ENCODE data around the gene ST3GAL4.

ST3GAL4 gene

DNA sequence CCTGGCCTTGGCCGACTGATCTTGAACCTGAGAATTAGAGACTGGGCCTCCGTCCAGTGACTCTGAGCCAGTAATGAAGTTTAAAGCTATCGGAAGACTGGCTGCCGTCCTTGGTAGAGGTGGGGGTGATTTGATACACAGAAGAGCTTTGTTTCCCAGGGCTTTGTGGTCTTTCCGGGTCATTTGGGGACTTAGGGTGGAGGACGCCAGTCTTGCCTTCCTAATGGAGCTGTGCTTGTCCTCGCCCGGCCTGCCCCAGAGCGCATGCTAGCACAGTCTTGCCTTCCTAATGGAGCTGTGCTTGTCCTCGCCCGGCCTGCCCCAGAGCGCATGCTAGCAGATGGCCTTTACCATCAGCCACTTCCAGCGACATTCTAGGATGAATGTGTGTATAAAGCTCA lies 65.8 kb downstream of the ST3GAL4 start:
- Histone ChIP-seq H3K36me3 (ENCODE audit: control insufficient read depth, insufficient read depth, low read length) (no peaks in the 10 kb centered on the region), H3K9ac (ENCODE audit: low read depth, low read length) (no peak overlapping the region), H3K9me3 (ENCODE audit: control insufficient read depth, insufficient read depth, low read length) (no peaks in the 10 kb centered on the region), H3K4me1 (ENCODE audit: control insufficient read depth, insufficient read depth, low read length) (0 out of 2 replicates have a peak, but pooled peaks cover 9% of the 10 kb centered on the region), H3K27me3 (ENCODE audit: control insufficient read depth, insufficient read depth, low read length) (peaks cover 8% of the 10 kb centered on the region; the same call in 1 of the 2 replicates), H3K4me3 (ENCODE audit: low read depth, low read length) (no peak overlapping the region), H3K27ac (ENCODE audit: low read depth, low read length) (no peak overlapping the region)

DNA sequence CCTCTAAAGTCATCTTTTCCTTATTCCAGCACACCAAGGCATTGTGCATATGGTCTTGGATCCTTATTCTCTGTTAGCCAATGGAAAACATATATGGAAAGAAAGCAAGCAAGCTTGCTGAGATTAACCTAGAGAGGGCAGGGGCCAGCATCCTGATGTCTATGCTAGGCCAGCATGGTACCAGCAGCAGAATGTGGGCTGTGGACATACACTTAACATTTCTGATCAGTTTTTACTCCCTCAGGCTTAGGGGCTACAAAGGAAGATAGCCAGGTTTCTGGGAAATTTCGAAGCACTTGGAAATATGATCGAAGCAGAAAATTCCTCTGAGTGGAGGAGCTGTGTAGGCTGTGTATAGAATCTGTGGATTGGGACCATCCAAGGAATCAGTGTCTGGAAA lies 67.0 kb downstream of the ST3GAL4 start:
- Histone ChIP-seq H3K27me3 (ENCODE audit: control insufficient read depth, insufficient read depth, low read length) (peaks cover 1% of the 10 kb centered on the region; the same call in 1 of the 2 replicates), H3K9me3 (ENCODE audit: control insufficient read depth, insufficient read depth, low read length) (no peaks in the 10 kb centered on the region), H3K9ac (ENCODE audit: low read depth, low read length) (no peak overlapping the region), H3K36me3 (ENCODE audit: control insufficient read depth, insufficient read depth, low read length) (no peaks in the 10 kb centered on the region), H3K27ac (ENCODE audit: low read depth, low read length) (no peak overlapping the region), H3K4me3 (ENCODE audit: low read depth, low read length) (no peak overlapping the region), H3K4me1 (ENCODE audit: control insufficient read depth, insufficient read depth, low read length) (0 out of 2 replicates have a peak, but pooled peaks cover 5% of the 10 kb centered on the region)

DNA sequence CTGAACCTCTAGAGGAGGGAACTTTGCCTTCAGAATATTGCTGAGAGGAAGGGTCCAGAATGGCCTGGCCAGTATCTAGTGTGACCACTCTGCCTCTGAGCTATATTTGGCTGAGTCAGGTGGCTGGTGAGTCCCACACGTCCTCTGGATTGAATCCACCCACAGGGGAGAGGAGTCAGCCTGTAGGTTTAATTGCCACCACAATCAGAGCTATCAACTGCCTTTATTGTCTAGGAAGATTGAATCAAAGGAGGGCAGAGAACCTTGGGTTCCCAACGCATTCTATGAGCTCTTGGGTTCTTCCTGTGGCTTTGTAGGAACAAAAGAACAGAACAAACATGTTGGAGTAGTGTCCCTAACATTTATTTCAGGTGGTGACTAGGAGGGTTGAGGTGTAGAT lies 67.7 kb downstream of the ST3GAL4 start:
- Histone ChIP-seq H3K9me3 (ENCODE audit: control insufficient read depth, insufficient read depth, low read length) (no peaks in the 10 kb centered on the region), H3K27ac (ENCODE audit: low read depth, low read length) (no peak overlapping the region), H3K9ac (ENCODE audit: low read depth, low read length) (no peak overlapping the region), H3K4me3 (ENCODE audit: low read depth, low read length) (no peak overlapping the region), H3K4me1 (ENCODE audit: control insufficient read depth, insufficient read depth, low read length) (0 out of 2 replicates have a peak, but pooled peaks cover 5% of the 10 kb centered on the region), H3K27me3 (ENCODE audit: control insufficient read depth, insufficient read depth, low read length) (no peaks in the 10 kb centered on the region), H3K36me3 (ENCODE audit: control insufficient read depth, insufficient read depth, low read length) (no peaks in the 10 kb centered on the region)

DNA sequence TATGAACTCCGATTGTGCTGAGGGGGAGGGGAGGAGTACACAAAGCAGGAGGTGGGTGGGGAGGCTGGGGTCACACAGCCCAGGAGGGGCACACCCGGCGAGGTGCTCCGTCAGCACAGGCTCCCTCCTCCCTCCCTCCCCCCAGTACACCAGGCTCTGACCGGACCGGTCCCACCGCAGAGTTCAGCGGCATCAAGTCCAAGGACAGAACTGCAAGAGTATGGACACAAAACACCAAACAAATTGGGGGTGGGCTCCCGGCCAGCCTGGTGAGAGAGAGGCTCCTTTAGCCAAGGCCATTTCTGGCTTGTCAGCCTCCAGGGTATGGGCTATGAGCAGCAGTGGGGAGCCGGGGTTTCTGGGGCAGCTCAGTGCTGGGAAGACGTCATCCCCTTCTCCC lies 68.3 kb downstream of the ST3GAL4 start:
- no peaks in the 10 kb centered on the region for H3K9me3 ChIP-seq (ENCODE audit: control insufficient read depth, insufficient read depth, low read length)
- no peaks in the 10 kb centered on the region for H3K36me3 ChIP-seq (ENCODE audit: control insufficient read depth, insufficient read depth, low read length)
- no peak overlapping the region for H3K27ac ChIP-seq (ENCODE audit: low read depth, low read length)
- H3K9ac ChIP-seq (ENCODE audit: low read depth, low read length), result no peak overlapping the region
- 0 out of 2 replicates have a peak, but pooled peaks cover 5% of the 10 kb centered on the region for H3K4me1 ChIP-seq (ENCODE audit: control insufficient read depth, insufficient read depth, low read length)
- H3K27me3 ChIP-seq (ENCODE audit: control insufficient read depth, insufficient read depth, low read length), result no peaks in the 10 kb centered on the region
- H3K4me3 ChIP-seq (ENCODE audit: low read depth, low read length), result no peak overlapping the region

DNA sequence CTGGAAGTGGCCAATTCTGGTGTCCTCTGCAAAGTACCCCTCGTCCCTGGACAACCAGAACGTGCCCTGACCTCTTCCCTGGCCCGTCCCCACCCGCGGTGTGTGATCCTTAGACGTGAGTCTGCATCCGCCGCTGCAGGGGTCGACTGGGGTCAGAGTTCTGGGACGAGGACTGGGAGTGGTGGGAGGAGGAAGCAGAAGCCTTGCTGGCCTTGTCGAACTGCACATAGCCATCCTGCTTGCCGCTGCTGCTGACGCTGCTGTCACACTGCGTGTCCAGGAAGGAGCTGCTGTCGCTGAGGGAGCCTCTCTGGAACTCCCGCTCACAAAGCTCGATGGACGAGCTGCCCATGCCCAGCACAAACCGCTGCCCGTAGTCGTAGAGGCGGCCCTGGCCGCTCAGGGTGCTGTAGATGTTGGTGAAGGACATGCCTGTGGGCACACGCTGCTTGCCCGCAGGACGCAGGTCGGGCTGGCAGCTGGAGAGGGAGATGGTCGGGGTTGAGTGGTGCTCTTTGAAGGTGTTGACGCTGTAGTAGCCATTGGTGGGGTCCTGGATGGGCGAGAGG lies 69.1 kb downstream of the ST3GAL4 start:
- H3K36me3 ChIP-seq (ENCODE audit: control insufficient read depth, insufficient read depth, low read length), result no peaks in the 10 kb centered on the region
- no peak overlapping the region for H3K4me3 ChIP-seq (ENCODE audit: low read depth, low read length)
- H3K9ac ChIP-seq (ENCODE audit: low read depth, low read length), result no peak overlapping the region
- no peaks in the 10 kb centered on the region for H3K27me3 ChIP-seq (ENCODE audit: control insufficient read depth, insufficient read depth, low read length)
- H3K9me3 ChIP-seq (ENCODE audit: control insufficient read depth, insufficient read depth, low read length), result no peaks in the 10 kb centered on the region
- no peak overlapping the region for H3K27ac ChIP-seq (ENCODE audit: low read depth, low read length)
- H3K4me1 ChIP-seq (ENCODE audit: control insufficient read depth, insufficient read depth, low read length), result 0 out of 2 replicates have a peak, but pooled peaks cover 5% of the 10 kb centered on the region

DNA sequence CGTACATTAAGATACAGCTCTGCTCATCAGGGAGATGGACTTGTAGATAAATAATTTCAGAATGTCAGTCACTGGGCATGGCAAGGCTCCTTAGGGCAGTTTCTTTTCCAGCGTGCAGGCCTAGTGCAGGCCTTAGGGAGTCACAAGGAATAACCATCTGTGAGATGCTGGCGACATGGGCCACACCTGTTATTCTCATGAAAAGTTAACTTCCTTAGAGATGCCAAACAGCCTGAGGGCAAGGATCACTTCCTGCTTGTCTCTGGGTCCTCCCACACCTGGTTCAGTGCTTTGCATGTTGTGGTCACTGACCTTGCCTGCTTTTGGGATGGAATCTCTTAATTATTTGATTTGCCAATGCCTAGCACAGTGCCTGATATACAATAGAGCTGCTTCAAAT lies 70.6 kb downstream of the ST3GAL4 start:
- Histone ChIP-seq H3K4me3 (ENCODE audit: low read depth, low read length) (no peak overlapping the region), H3K27me3 (ENCODE audit: control insufficient read depth, insufficient read depth, low read length) (no peaks in the 10 kb centered on the region), H3K9me3 (ENCODE audit: control insufficient read depth, insufficient read depth, low read length) (no peaks in the 10 kb centered on the region), H3K36me3 (ENCODE audit: control insufficient read depth, insufficient read depth, low read length) (no peaks in the 10 kb centered on the region), H3K4me1 (ENCODE audit: control insufficient read depth, insufficient read depth, low read length) (0 out of 2 replicates have a peak, but pooled peaks cover 5% of the 10 kb centered on the region), H3K27ac (ENCODE audit: low read depth, low read length) (no peak overlapping the region), H3K9ac (ENCODE audit: low read depth, low read length) (no peak overlapping the region)

DNA sequence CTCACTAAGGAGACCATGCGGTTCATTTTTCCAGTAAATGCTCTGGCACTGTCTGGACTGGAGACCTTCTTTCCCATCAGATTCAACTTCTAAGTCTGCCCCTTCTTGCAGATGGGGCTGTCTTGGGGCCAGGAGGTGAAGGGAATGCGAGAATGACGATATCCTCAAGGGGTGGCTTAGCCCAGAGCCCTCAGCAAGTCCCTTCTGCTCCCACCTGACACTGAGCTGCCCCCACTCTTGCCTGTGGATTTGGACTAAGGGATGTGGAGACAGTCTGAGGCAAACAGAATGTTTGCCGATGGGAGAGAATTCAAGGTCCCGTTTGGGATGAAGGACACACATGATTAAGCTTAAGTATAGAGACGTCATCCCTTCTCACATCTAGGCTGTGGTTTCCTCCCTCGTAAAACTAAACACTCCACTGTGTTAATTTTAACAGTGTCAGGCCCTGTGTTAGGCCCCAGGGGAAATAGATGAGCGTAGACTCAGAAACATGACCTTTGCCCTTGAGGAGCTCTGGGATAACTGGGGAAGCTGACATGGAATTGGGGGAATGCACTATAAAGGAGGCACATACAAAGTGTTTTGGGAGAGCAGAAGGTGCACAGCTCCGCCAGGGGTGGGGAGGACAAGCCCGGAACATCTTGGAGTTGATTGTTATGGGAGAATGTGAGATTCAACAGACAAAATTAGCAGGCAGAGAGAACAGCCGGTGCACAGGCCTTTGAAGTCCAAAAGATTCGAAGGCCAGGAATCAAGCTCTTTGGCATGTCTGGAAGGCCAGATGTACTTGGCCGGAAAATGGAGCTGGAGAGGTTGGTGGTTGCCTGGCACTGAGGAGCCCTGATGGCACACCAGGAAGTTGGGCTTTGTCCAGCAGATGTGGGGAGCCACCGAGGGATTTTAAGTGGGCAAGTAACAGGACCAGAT lies 71.6 kb downstream of the ST3GAL4 start:
- Histone ChIP-seq H3K9ac (ENCODE audit: low read depth, low read length) (no peak overlapping the region), H3K9me3 (ENCODE audit: control insufficient read depth, insufficient read depth, low read length) (no peaks in the 10 kb centered on the region), H3K27me3 (ENCODE audit: control insufficient read depth, insufficient read depth, low read length) (no peaks in the 10 kb centered on the region), H3K27ac (ENCODE audit: low read depth, low read length) (no peak overlapping the region), H3K4me3 (ENCODE audit: low read depth, low read length) (no peak overlapping the region), H3K36me3 (ENCODE audit: control insufficient read depth, insufficient read depth, low read length) (no peaks in the 10 kb centered on the region), H3K4me1 (ENCODE audit: control insufficient read depth, insufficient read depth, low read length) (0 out of 2 replicates have a peak, but pooled peaks cover 5% of the 10 kb centered on the region)

DNA sequence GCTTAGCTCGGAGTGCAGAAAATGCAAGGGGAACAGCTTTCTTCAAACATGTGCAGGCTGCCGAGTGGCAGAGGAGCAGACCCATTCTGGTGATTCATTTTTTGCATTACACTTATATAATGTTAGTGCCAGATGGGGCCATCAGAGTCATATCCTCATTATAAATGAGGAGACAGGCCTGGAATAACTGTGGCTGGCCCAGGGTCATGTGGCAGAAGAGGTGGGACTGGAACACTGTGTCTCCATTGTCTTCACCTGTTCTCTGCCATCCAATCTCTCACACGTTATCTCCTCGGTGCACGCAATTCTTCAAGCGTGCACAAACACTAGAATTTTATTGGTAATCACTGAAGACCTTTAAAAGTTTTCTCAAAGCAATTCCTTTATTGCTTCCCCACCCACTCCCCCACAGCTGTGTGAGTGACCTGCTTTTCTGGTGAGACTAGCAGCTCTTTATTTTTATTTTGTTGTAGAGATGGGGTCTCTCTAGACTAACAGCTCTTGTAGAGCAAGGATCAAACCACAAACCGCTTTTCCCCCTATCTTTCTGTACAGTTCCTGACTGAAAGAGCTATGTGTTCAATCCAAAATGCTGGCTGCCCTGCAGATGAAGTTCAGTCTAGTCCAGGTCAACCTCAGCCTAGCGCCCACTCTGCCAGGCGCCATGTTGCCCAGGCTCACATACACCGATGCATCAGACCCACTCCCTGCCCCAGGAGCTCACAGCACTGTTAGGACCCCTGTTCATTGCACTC lies 75.3 kb downstream of the ST3GAL4 start:
- H3K9me3 ChIP-seq (ENCODE audit: control insufficient read depth, insufficient read depth, low read length), result no peaks in the 10 kb centered on the region
- H3K4me3 ChIP-seq (ENCODE audit: low read depth, low read length), result no peak overlapping the region
- H3K36me3 ChIP-seq (ENCODE audit: control insufficient read depth, insufficient read depth, low read length), result no peaks in the 10 kb centered on the region
- H3K4me1 ChIP-seq (ENCODE audit: control insufficient read depth, insufficient read depth, low read length), result peaks cover 10% of the 10 kb centered on the region
- no peaks in the 10 kb centered on the region for H3K27me3 ChIP-seq (ENCODE audit: control insufficient read depth, insufficient read depth, low read length)
- no peak overlapping the region for H3K9ac ChIP-seq (ENCODE audit: low read depth, low read length)
- no peak overlapping the region for H3K27ac ChIP-seq (ENCODE audit: low read depth, low read length)

DNA sequence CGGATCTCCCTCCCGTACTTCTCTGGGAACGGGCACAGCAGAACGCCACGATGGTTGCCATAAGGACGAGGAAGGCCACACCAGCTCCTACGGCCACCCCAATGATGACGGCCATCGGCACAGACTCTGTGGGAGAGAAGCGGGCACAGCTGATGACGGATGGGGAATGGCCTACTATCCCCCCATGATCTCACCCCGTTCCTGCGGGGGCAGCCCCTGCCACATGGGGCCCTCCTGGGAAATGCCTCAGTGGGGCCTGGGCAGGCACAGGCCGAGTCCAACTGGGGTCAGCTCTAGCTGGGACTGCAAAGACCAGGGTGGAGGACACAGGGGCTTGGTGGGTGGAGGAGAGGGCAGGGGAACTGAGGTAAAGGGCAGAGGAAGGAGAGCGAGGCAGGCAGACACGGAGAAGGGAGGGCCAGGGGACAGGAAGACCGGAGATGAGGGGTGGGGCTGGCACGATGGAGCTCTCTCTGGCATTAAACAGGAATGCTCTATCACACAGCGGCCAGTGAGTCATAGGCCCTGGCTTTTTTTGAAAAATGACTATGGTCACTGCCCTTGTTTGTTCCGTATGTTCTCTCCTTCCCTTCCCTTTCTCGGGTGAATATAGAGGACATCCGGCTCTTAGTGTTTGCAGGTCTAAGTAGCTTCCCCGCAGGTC lies 76.0 kb downstream of the ST3GAL4 start:
- no peak overlapping the region for H3K4me3 ChIP-seq (ENCODE audit: low read depth, low read length)
- H3K4me1 ChIP-seq (ENCODE audit: control insufficient read depth, insufficient read depth, low read length), result peaks cover 10% of the 10 kb centered on the region
- H3K27me3 ChIP-seq (ENCODE audit: control insufficient read depth, insufficient read depth, low read length), result no peaks in the 10 kb centered on the region
- no peak overlapping the region for H3K27ac ChIP-seq (ENCODE audit: low read depth, low read length)
- H3K36me3 ChIP-seq (ENCODE audit: control insufficient read depth, insufficient read depth, low read length), result no peaks in the 10 kb centered on the region
- H3K9me3 ChIP-seq (ENCODE audit: control insufficient read depth, insufficient read depth, low read length), result no peaks in the 10 kb centered on the region
- no peak overlapping the region for H3K9ac ChIP-seq (ENCODE audit: low read depth, low read length)

DNA sequence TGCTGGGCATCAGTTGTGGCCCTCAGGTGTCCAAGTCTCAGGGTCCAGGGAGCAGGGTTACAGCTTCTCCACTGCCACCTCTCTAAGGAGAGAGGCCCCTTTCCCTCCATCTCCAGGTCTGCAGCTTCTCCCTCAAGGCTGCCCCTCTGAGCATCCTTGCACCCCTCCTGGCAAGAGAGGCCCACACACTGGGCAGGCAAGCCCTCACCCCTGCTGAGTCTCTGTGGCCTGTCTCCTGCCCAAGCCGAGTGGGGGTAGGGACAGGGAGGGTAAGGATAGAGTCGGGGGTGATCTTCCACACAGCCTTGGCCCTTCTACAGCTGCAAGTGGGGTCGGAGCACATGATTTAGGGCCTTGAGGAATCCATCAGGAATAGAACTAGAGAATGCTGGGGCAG lies 76.6 kb downstream of the ST3GAL4 start:
- H3K9ac ChIP-seq (ENCODE audit: low read depth, low read length), result no peak overlapping the region
- H3K4me1 ChIP-seq (ENCODE audit: control insufficient read depth, insufficient read depth, low read length), result peaks cover 10% of the 10 kb centered on the region
- H3K9me3 ChIP-seq (ENCODE audit: control insufficient read depth, insufficient read depth, low read length), result no peaks in the 10 kb centered on the region
- no peak overlapping the region for H3K27ac ChIP-seq (ENCODE audit: low read depth, low read length)
- H3K36me3 ChIP-seq (ENCODE audit: control insufficient read depth, insufficient read depth, low read length), result no peaks in the 10 kb centered on the region
- no peak overlapping the region for H3K4me3 ChIP-seq (ENCODE audit: low read depth, low read length)
- no peaks in the 10 kb centered on the region for H3K27me3 ChIP-seq (ENCODE audit: control insufficient read depth, insufficient read depth, low read length)

Data from HUES48 (cell line).